HepG2 (cell line): ENCODE measurements around the gene ILRUN. TPM values are rescaled to one million over a fixed set of nuclear protein-coding genes. Genes with fewer than 3 reads are reported as not detected.

ENCODE experiments used
- AHR ChIP-seq: IDR thresholded peaks from 2 replicates; pipeline ENCODE4 v1.6.1; 2018; ENCODE audit warnings: missing genetic modification reagents, missing compliant biosample characterization
- BORCS8-MEF2B ChIP-seq: sonication (generic); formaldehyde crosslinking; IDR thresholded peaks from 2 replicates; pipeline ENCODE4 v1.8.0; 2022; ENCODE audit warnings: mild to moderate bottlenecking, missing genetic modification reagents
- GATAD2A ChIP-seq: IDR thresholded peaks from 2 replicates; pipeline ENCODE4 v1.6.1; 2016
- HOXA3 ChIP-seq: sonication (generic); formaldehyde crosslinking; IDR thresholded peaks from 2 replicates; pipeline ENCODE4 v1.5.0; 2020; ENCODE audit warnings: missing genetic modification reagents
- ISX ChIP-seq: sonication (generic); formaldehyde crosslinking; conservative IDR thresholded peaks from 2 replicates; pipeline ENCODE4 v1.5.0; 2020; ENCODE audit warnings: missing genetic modification reagents
- MAZ ChIP-seq, 2 experiments: sonication (generic) in 1 of 2; formaldehyde crosslinking in 1 of 2; IDR thresholded peaks; 2 replicates each; pipeline versions ENCODE4 v1.5.0 to v1.6.1; 2012 to 2020; ENCODE audit warnings: low read depth in 2 of 2, mild to moderate bottlenecking in 2 of 2, borderline replicate concordance in 1 of 2, improper control_type of control experiment in 1 of 2, low read length in 1 of 2, missing genetic modification reagents in 1 of 2, moderate library complexity in 1 of 2
- PLRG1 ChIP-seq: fragments of 450-650 bp; conservative IDR thresholded peaks from 2 replicates; pipeline ENCODE4 v1.6.1; 2016
- POLR2G ChIP-seq: fragments of 200-400 bp; formaldehyde crosslinking; IDR thresholded peaks from 2 replicates; pipeline ENCODE4 v1.6.1; 2018; ENCODE audit warnings: mild to moderate bottlenecking, low read depth, low read length, moderate library complexity
- SALL1 ChIP-seq: sonication (generic); formaldehyde crosslinking; IDR thresholded peaks from 2 replicates; pipeline ENCODE4 v1.8.0; 2022; ENCODE audit warnings: mild to moderate bottlenecking, missing genetic modification reagents
- SAP130 ChIP-seq: IDR thresholded peaks from 2 replicates; pipeline ENCODE4 v1.6.1; 2016; ENCODE audit warnings: low read depth
- SMAD3 ChIP-seq: sonication (generic); formaldehyde crosslinking; IDR thresholded peaks from 2 replicates; pipeline ENCODE4 v1.4.0; 2020; ENCODE audit warnings: missing genetic modification reagents
- U2AF2 ChIP-seq: fragments of 200-400 bp; formaldehyde crosslinking; IDR thresholded peaks from 2 replicates; pipeline ENCODE4 v1.6.1; 2017; ENCODE audit warnings: low read depth, mild to moderate bottlenecking, low read length
- XRCC5 ChIP-seq: fragments of 200-400 bp; formaldehyde crosslinking; optimal IDR thresholded peaks from 2 replicates; pipeline ENCODE3; 2017; ENCODE audit warnings: mild to moderate bottlenecking, low read length
- ZNF124 ChIP-seq: sonication (generic); formaldehyde crosslinking; IDR thresholded peaks from 2 replicates; pipeline ENCODE4 v1.4.0; 2020; ENCODE audit warnings: missing genetic modification reagents
- ZNF136 ChIP-seq: sonication (generic); formaldehyde crosslinking; IDR thresholded peaks from 2 replicates; pipeline ENCODE4 v1.8.1; 2022; ENCODE audit warnings: low read depth, mild to moderate bottlenecking, moderate library complexity, missing genetic modification reagents
- ZNF546 ChIP-seq: sonication (generic); formaldehyde crosslinking; conservative IDR thresholded peaks from 2 replicates; pipeline ENCODE4 v1.8.1; 2023; ENCODE audit warnings: mild to moderate bottlenecking, missing genetic modification reagents
- ZNF614 ChIP-seq: IDR thresholded peaks from 2 replicates; pipeline ENCODE4 v1.6.1; 2018; ENCODE audit warnings: missing biosample characterization, missing genetic modification reagents, inconsistent platforms, borderline replicate concordance
- ZNF703 ChIP-seq: sonication (generic); formaldehyde crosslinking; IDR thresholded peaks from 2 replicates; pipeline ENCODE4 v1.5.1; 2020; ENCODE audit warnings: missing genetic modification reagents, mild to moderate bottlenecking, moderate library complexity, borderline replicate concordance
- ZSCAN9 ChIP-seq: IDR thresholded peaks from 2 replicates; pipeline ENCODE4 v1.6.1; 2016; ENCODE audit warnings: borderline replicate concordance
- polyA plus RNA-seq, 8 experiments: library from polyadenylated mRNA; depleted of rRNA in 3 of 8; stranded (reverse) in 7 of 8; unstranded in 1 of 8; fragments of >200 nt; fragmentation: Illumina TruSeq in 4 of 8; extraction: Trizol in 4 of 8; gene quantifications; 2 replicates each; pipeline versions ENCODE4 v1.2.1 to v1.2.3, GENCODE V29; 2011 to 2016; ENCODE audit warnings: low read depth in 4 of 8, missing spikeins in 1 of 8, mixed read lengths in 1 of 8; ENCODE audit not compliant: insufficient read depth in 1 of 8
- total RNA-seq, 5 experiments: library from RNA; depleted of rRNA; stranded (reverse); fragments of >200 nt; fragmentation: Illumina TruSeq; extraction: Trizol; gene quantifications; 2 replicates each; pipeline ENCODE4 v1.2.3, GENCODE V29; 2016; ENCODE audit warnings: low read depth in 1 of 5
- TF ChIP-seq, protein P1 (sequence below): IDR thresholded peaks from 2 replicates; pipeline ENCODE4 v1.6.1; 2016
- TF ChIP-seq, protein P2 (sequence below): sonication (generic); formaldehyde crosslinking; IDR thresholded peaks from 2 replicates; pipeline ENCODE4 v1.8.1; 2023; ENCODE audit warnings: missing genetic modification reagents, inconsistent platforms, borderline replicate concordance
- TF ChIP-seq, protein P3 (sequence below): sonication (generic); formaldehyde crosslinking; IDR thresholded peaks from 2 replicates; pipeline ENCODE4 v1.4.0; 2020; ENCODE audit warnings: missing genetic modification reagents
- TF ChIP-seq, protein P4 (sequence below): sonication (generic); formaldehyde crosslinking; IDR thresholded peaks from 2 replicates; pipeline ENCODE4 v1.5.1; 2020; ENCODE audit warnings: mild to moderate bottlenecking, missing genetic modification reagents, moderate library complexity

ILRUN gene
- total and polyA plus RNA-seq, 2 of the 13 experiments (the other 11 are each of a cell fraction or from before 2014, with no cell fraction given), result 45.5 to 66.6 TPM

DNA sequence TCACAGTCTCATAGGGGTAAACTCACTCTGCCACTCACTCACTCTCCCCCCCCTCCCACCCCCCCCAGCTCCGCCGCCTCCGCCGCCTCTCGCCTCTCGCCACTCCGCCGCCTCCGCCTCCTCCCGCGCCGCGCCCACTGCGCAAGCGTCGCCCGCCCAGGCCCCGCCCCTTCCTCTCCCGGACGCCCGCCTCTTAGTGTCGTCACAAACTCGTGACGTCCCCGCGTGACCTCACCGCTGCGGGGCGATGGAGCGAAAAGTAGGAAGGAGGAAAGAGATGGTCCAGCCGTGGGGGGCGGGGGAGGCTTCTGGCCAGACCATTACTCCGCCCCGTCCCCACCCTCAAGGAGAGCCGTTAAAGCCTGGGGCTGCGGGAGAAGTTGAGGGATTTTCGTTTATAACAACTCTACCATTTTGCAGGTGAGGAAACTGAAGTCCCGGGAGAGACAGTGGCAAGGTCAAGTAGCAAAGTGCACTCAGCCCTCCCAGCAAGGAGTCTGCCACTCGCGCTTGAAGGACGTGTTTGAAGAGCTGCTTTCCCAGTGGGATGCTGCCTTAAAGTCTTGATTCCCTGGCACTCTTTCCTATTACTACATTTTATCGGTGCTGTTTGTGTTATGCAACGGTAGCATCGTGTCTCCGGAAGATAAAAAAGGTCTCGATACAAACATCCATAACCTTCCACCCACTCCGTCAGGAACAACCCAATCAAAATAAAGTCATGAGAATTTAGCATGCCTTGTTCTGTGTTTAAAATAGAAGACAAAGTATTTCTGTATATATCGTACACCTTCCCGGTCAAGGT, at the start of gene ILRUN (continued):
- TF ChIP-seq, protein P1, sequence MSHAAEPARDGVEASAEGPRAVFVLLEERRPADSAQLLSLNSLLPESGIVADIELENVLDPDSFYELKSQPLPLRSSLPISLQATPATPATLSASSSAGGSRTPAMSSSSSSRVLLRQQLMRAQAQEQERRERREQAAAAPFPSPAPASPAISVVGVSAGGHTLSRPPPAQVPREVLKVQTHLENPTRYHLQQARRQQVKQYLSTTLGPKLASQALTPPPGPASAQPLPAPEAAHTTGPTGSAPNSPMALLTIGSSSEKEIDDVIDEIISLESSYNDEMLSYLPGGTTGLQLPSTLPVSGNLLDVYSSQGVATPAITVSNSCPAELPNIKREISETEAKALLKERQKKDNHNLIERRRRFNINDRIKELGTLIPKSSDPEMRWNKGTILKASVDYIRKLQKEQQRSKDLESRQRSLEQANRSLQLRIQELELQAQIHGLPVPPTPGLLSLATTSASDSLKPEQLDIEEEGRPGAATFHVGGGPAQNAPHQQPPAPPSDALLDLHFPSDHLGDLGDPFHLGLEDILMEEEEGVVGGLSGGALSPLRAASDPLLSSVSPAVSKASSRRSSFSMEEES (CRISPR knock-in tag), result peak; percentile 92
- TF ChIP-seq HOXA3 (CRISPR knock-in tag) (peak; percentile 100), SMAD3 (CRISPR knock-in tag) (peak; percentile 83), ZNF546 (CRISPR knock-in tag) (peak; percentile 86; the same call in 1 of the 2 replicates), BORCS8-MEF2B (CRISPR knock-in tag) (peak; percentile 72; the same call in 1 of the 2 replicates), ISX (no peak), GATAD2A (CRISPR knock-in tag) (peak; percentile 46; the same call in 1 of the 2 replicates), AHR (peak; percentile 70), SALL1 (CRISPR knock-in tag) (peak; percentile 85), ZSCAN9 (peak; percentile 50; the same call in 1 of the 2 replicates), ZNF614 (CRISPR knock-in tag) (peak; percentile 66; the same call in 1 of the 2 replicates), POLR2G (peak; percentile 79), ZNF136 (peak; percentile 89; the same call in 1 of the 2 replicates), MAZ (IDR thresholded peaks at IDR 0.05; ENCODE audit: borderline replicate concordance, low read depth, low read length) (peak; percentile 6; the same call in 1 of the 2 replicates), MAZ (CRISPR knock-in tag; IDR thresholded peaks at IDR 0.05; ENCODE audit: low read depth) (peak; percentile 72; the same call in 1 of the 2 replicates), U2AF2 (no peak), XRCC5 (peak; percentile 29), ZNF124 (0 out of 2 replicates have a peak, but pooled peaks have one; percentile 24), PLRG1 (no peak), ZNF703 (CRISPR knock-in tag) (no peak), SAP130 (CRISPR knock-in tag) (peak; percentile 87)
- TF ChIP-seq, protein P2, sequence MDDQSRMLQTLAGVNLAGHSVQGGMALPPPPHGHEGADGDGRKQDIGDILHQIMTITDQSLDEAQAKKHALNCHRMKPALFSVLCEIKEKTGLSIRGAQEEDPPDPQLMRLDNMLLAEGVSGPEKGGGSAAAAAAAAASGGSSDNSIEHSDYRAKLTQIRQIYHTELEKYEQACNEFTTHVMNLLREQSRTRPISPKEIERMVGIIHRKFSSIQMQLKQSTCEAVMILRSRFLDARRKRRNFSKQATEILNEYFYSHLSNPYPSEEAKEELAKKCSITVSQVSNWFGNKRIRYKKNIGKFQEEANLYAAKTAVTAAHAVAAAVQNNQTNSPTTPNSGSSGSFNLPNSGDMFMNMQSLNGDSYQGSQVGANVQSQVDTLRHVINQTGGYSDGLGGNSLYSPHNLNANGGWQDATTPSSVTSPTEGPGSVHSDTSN (CRISPR knock-in tag), result no peak
- TF ChIP-seq, protein P3, sequence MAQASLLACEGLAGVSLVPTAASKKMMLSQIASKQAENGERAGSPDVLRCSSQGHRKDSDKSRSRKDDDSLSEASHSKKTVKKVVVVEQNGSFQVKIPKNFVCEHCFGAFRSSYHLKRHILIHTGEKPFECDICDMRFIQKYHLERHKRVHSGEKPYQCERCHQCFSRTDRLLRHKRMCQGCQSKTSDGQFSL (CRISPR knock-in tag), result peak; percentile 13; the same call in 1 of the 2 replicates
- TF ChIP-seq, protein P4, sequence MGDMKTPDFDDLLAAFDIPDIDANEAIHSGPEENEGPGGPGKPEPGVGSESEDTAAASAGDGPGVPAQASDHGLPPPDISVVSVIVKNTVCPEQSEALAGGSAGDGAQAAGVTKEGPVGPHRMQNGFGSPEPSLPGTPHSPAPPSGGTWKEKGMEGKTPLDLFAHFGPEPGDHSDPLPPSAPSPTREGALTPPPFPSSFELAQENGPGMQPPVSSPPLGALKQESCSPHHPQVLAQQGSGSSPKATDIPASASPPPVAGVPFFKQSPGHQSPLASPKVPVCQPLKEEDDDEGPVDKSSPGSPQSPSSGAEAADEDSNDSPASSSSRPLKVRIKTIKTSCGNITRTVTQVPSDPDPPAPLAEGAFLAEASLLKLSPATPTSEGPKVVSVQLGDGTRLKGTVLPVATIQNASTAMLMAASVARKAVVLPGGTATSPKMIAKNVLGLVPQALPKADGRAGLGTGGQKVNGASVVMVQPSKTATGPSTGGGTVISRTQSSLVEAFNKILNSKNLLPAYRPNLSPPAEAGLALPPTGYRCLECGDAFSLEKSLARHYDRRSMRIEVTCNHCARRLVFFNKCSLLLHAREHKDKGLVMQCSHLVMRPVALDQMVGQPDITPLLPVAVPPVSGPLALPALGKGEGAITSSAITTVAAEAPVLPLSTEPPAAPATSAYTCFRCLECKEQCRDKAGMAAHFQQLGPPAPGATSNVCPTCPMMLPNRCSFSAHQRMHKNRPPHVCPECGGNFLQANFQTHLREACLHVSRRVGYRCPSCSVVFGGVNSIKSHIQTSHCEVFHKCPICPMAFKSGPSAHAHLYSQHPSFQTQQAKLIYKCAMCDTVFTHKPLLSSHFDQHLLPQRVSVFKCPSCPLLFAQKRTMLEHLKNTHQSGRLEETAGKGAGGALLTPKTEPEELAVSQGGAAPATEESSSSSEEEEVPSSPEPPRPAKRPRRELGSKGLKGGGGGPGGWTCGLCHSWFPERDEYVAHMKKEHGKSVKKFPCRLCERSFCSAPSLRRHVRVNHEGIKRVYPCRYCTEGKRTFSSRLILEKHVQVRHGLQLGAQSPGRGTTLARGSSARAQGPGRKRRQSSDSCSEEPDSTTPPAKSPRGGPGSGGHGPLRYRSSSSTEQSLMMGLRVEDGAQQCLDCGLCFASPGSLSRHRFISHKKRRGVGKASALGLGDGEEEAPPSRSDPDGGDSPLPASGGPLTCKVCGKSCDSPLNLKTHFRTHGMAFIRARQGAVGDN (CRISPR knock-in tag), result peak; percentile 86
